ENCODE measurements around the gene RHOU. TPM values are rescaled to one million over a fixed set of nuclear protein-coding genes. Genes with fewer than 3 reads are reported as not detected.

Gene RHOU
- polyA plus RNA-seq, 2 of the 4 experiments (the other 2 are of a cell fraction), result 11.5 to 14.7 TPM

DNA sequence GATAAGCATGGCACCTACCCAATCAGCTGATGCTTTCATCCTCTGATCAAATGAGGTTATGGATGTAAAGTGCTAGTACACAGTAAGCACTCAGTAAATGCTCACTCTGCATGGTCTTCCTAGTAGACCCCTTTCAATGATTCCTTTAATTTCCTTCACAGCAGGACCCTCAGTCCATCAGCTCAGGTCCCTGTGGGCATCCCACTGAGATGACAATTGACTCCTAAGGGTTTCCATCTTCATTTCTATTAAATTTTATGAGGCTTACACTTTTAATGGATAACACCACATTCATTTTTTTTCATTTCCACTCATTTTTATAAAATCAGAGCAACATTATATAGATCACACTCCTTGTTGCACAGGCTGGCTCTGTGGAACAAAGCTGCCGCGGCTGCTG, 12.8 kb downstream of the RHOU start:
- FAIRE-seq (no peak), ATAC-seq (no peak), DNase-seq (ENCODE audit: low read depth in 1 of 2, low spot score in 1 of 2) (no peak)
- TF ChIP-seq NPAS2 (CRISPR knock-in tag; IDR thresholded peaks at IDR 0.05; ENCODE audit: borderline replicate concordance) (no peak), HOXB5 (CRISPR knock-in tag; IDR thresholded peaks at IDR 0.05) (no peak), CHD4 (IDR thresholded peaks at IDR 0.05; ENCODE audit: borderline replicate concordance) (no peak), KDM1A (IDR thresholded peaks at IDR 0.05; ENCODE audit: low read depth) (no peak), KDM5A (IDR thresholded peaks at IDR 0.05) (no peak), FOXS1 (CRISPR knock-in tag; IDR thresholded peaks at IDR 0.05) (no peak), ZC3H11A (IDR thresholded peaks at IDR 0.05) (no peak), RCOR1 (IDR thresholded peaks at IDR 0.05; ENCODE audit: low read depth, low read length) (no peak), TFCP2L1 (CRISPR knock-in tag; IDR thresholded peaks at IDR 0.05) (no peak)
- TF ChIP-seq, protein P1, sequence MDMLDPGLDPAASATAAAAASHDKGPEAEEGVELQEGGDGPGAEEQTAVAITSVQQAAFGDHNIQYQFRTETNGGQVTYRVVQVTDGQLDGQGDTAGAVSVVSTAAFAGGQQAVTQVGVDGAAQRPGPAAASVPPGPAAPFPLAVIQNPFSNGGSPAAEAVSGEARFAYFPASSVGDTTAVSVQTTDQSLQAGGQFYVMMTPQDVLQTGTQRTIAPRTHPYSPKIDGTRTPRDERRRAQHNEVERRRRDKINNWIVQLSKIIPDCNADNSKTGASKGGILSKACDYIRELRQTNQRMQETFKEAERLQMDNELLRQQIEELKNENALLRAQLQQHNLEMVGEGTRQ (IDR thresholded peaks at IDR 0.05), result no peak
- TF ChIP-seq, protein P2, sequence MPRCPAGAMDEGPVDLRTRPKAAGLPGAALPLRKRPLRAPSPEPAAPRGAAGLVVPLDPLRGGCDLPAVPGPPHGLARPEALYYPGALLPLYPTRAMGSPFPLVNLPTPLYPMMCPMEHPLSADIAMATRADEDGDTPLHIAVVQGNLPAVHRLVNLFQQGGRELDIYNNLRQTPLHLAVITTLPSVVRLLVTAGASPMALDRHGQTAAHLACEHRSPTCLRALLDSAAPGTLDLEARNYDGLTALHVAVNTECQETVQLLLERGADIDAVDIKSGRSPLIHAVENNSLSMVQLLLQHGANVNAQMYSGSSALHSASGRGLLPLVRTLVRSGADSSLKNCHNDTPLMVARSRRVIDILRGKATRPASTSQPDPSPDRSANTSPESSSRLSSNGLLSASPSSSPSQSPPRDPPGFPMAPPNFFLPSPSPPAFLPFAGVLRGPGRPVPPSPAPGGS (IDR thresholded peaks at IDR 0.05), result no peak
- Histone ChIP-seq H3K4me2 (no peak overlapping the region), H3K4me1 (no peaks in the 10 kb centered on the region), H3K27ac (no peak overlapping the region), H3K4me3 (no peak overlapping the region), H3K9me3 (no peaks in the 10 kb centered on the region)
- POLR2A ChIA-PET, result no interaction called here
- WGBS (ENCODE audit: missing lambda C conversion rate), result 95% methylated on average over 2 of the region's 2 CpGs
- CTCF ChIA-PET, result no interaction called here

DNA sequence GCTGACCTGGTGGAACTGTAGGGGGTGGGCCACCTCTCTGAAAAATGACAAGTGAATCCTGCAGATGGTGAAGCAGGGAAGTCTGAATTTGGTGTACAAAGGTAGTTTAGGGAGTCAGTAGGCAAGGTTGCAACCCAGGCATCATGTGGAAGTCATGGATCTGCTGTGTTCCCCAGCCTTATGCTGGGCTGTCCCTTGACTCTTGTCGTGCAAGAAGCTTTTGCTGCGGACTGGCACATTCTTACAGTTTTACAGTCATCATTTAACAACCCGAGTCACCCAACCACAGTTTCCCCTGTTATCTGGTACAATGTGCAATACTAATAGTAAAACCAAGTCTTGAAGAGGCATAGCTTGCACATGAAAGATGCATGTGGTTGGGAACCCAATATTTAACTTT, 13.2 kb downstream of the RHOU start:
- CTCF ChIA-PET, result no interaction called here
- POLR2A ChIA-PET, result no interaction called here
- no peaks in the 10 kb centered on the region for H3K9me3 ChIP-seq

More for the DNA sequence above, 13.2 kb downstream of the RHOU start:
- Histone ChIP-seq H3K27ac (no peak overlapping the region), H3K4me3 (no peak overlapping the region), H3K4me1 (no peaks in the 10 kb centered on the region), H3K4me2 (no peak overlapping the region)
- no peak for ATAC-seq
- FAIRE-seq, result no peak
- WGBS (ENCODE audit: missing lambda C conversion rate), result 29% methylated on average over 3 of the region's 3 CpGs
- TF ChIP-seq HOXA7 (CRISPR knock-in tag; IDR thresholded peaks at IDR 0.05) (no peak), TFCP2L1 (CRISPR knock-in tag; IDR thresholded peaks at IDR 0.05) (no peak), TP53 (CRISPR knock-in tag; IDR thresholded peaks at IDR 0.05) (no peak), RNF2 (IDR thresholded peaks at IDR 0.05; ENCODE audit: borderline replicate concordance, low read depth) (no peak), ZFP36 (IDR thresholded peaks at IDR 0.05; ENCODE audit: borderline replicate concordance, partially characterized antibody) (no peak), FOXS1 (CRISPR knock-in tag; IDR thresholded peaks at IDR 0.05) (no peak), NR3C1 (IDR thresholded peaks at IDR 0.05) (no peak)
- TF ChIP-seq, protein P3, sequence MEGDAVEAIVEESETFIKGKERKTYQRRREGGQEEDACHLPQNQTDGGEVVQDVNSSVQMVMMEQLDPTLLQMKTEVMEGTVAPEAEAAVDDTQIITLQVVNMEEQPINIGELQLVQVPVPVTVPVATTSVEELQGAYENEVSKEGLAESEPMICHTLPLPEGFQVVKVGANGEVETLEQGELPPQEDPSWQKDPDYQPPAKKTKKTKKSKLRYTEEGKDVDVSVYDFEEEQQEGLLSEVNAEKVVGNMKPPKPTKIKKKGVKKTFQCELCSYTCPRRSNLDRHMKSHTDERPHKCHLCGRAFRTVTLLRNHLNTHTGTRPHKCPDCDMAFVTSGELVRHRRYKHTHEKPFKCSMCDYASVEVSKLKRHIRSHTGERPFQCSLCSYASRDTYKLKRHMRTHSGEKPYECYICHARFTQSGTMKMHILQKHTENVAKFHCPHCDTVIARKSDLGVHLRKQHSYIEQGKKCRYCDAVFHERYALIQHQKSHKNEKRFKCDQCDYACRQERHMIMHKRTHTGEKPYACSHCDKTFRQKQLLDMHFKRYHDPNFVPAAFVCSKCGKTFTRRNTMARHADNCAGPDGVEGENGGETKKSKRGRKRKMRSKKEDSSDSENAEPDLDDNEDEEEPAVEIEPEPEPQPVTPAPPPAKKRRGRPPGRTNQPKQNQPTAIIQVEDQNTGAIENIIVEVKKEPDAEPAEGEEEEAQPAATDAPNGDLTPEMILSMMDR (IDR thresholded peaks at IDR 0.05), result no peak
- TF ChIP-seq, protein P4, sequence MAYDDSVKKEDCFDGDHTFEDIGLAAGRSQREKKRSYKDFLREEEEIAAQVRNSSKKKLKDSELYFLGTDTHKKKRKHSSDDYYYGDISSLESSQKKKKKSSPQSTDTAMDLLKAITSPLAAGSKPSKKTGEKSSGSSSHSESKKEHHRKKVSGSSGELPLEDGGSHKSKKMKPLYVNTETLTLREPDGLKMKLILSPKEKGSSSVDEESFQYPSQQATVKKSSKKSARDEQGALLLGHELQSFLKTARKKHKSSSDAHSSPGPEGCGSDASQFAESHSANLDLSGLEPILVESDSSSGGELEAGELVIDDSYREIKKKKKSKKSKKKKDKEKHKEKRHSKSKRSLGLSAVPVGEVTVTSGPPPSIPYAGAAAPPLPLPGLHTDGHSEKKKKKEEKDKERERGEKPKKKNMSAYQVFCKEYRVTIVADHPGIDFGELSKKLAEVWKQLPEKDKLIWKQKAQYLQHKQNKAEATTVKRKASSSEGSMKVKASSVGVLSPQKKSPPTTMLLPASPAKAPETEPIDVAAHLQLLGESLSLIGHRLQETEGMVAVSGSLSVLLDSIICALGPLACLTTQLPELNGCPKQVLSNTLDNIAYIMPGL (CRISPR knock-in tag; IDR thresholded peaks at IDR 0.05; ENCODE audit: borderline replicate concordance), result no peak
- TF ChIP-seq, protein P1 (IDR thresholded peaks at IDR 0.05), result no peak
- TF ChIP-seq, protein P5, sequence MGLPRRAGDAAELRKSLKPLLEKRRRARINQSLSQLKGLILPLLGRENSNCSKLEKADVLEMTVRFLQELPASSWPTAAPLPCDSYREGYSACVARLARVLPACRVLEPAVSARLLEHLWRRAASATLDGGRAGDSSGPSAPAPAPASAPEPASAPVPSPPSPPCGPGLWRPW (IDR thresholded peaks at IDR 0.05), result no peak
- DNase-seq (ENCODE audit: low read depth in 1 of 2, low spot score in 1 of 2), result no peak

Data from A549 (cell line).